ENCODE data around the gene TAOK3.

GRCh38 chr12:118151755-118152154, 221.0 kb downstream of the TAOK3 start:
- TF ChIP-seq POLR2AphosphoS5 (IDR thresholded peaks at IDR 0.05), result no peak
- TF ChIP-seq CTCF (IDR thresholded peaks at IDR 0.05), result no peak

Data from prostate gland (tissue), 2 donors.